GM12801 (cell line): ENCODE measurements around the gene ZNF33B.

Source experiments
- CTCF ChIP-seq: IDR thresholded peaks from one replicate; pipeline ENCODE4 v1.5.1; 2011; ENCODE audit warnings: control low read depth; ENCODE audit not compliant: insufficient read length; ENCODE audit errors: extremely low read depth

ZNF33B gene

GRCh38 chr10:42548254-42548653 is 90.1 kb downstream of the ZNF33B start:
- no peak for TF ChIP-seq CTCF

DNA sequence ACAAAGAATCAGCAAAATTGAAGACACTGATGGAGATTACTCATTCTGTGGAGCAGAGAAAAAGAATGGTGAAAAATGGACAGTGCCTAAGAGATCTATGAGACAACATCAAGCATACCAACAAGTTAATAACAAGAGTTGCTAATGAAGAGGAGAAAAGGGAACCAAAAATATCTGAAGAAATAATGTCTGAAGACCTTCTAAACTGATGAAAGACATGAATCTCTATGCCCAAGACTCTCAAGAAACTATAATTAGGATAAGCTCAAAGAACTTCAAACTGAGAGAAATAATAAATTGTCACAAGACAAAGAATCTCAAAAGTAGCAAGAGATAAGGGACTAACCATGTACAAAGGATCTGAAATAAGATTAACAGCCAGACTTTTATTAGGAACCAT is 93.4 kb downstream of the ZNF33B start:
- no peak for TF ChIP-seq CTCF

GRCh38 chr10:42543840-42544372 is 94.5 kb downstream of the ZNF33B start:
- no peak for TF ChIP-seq CTCF
